Cerebellar nuclear complex (tissue), 1 donor: Measurements from ENCODE around the gene CD24.
"Not testable (repeated sequence)": the region's sequence is repeated elsewhere in the genome, so short reads cannot be mapped to it uniquely, and the experiment has no call there.

Source experiments
- DNase-seq, 2 experiments: peaks; one replicate each; lab custom pipeline; 2025; lab: John Stamatoyannopoulos, UW

The CD24 gene

GRCh38 chr6:106974336-106974998 lies at the start of gene CD24:
TSS of gene CD24 (minus strand) at chr6:106974729. CDS start at chr6:106974646, 83 bp downstream.
- no peak for DNase-seq

GRCh38 chr6:107021446-107022185 lies 47.1 kb upstream of the CD24 start:
- no peak for DNase-seq

GRCh38 chr6:107020239-107020638 lies 45.7 kb upstream of the CD24 start:
- no peak for DNase-seq

- DNase-seq = not testable (repeated sequence)
Observed at GRCh38 chr6:107019628-107020027, 45.1 kb upstream of the CD24 start.

- DNase-seq = no peak
Observed at GRCh38 chr6:107019047-107019446, 44.5 kb upstream of the CD24 start.

- DNase-seq = no peak
Observed at GRCh38 chr6:107009499-107009898, 35.0 kb upstream of the CD24 start.

- DNase-seq = no peak
Observed at GRCh38 chr6:106997392-106998158, 23.0 kb upstream of the CD24 start.

- DNase-seq = no peak
Observed at GRCh38 chr6:106995640-106996039, 21.1 kb upstream of the CD24 start.

GRCh38 chr6:106989737-106990136 lies 15.2 kb upstream of the CD24 start:
- not testable (repeated sequence) for DNase-seq

GRCh38 chr6:106988664-106989063 lies 14.1 kb upstream of the CD24 start:
- DNase-seq = no peak

GRCh38 chr6:106981926-106982325 lies 7.4 kb upstream of the CD24 start:
- DNase-seq = no peak

- no peak for DNase-seq
Observed at GRCh38 chr6:106980926-106981325, 6.4 kb upstream of the CD24 start.

- DNase-seq = no peak
Observed at GRCh38 chr6:106979435-106979884, 4.9 kb upstream of the CD24 start.

GRCh38 chr6:106977246-106977645 lies 2.7 kb upstream of the CD24 start:
- DNase-seq = no peak

GRCh38 chr6:106976270-106976669 lies 1.7 kb upstream of the CD24 start:
- no peak for DNase-seq

- DNase-seq = no peak
Observed at GRCh38 chr6:106975738-106976064, 1.2 kb upstream of the CD24 start.

GRCh38 chr6:106974999-106975737 lies 639 bp upstream of the CD24 start:
- no peak for DNase-seq

- DNase-seq = no peak
Observed at GRCh38 chr6:106973836-106974335, 643 bp downstream of the CD24 start.

GRCh38 chr6:106973018-106973835 lies 1.3 kb downstream of the CD24 start:
- no peak for DNase-seq

GRCh38 chr6:106972500-106972899 lies 2.0 kb downstream of the CD24 start:
- DNase-seq = no peak

- DNase-seq = not testable (repeated sequence)
Observed at GRCh38 chr6:106970769-106971168, 3.8 kb downstream of the CD24 start.
